GM21717 (cell line): ENCODE results near the gene DNMT1.
"Not testable (repeated sequence)": the region's sequence is repeated elsewhere in the genome, so short reads cannot be mapped to it uniquely, and the experiment has no call there.

Experiments
- ATAC-seq: cut with Tn5 transposase; IDR thresholded peaks from one replicate; pipeline ENCODE4 v1.9.1; 2021; ENCODE audit warnings: mild to moderate bottlenecking, moderate library complexity; ENCODE audit not compliant: unreplicated experiment

The DNMT1 gene

GRCh38 chr19:10194500-10195198 is at the start of gene DNMT1:
Gene DNMT1 (minus strand): TSS chr19:10194953. CDS start chr19:10194899, 54 bp downstream.
- peak; percentile 68 for ATAC-seq

- ATAC-seq: no peak
Measured at GRCh38 chr19:10243606-10244005, 48.9 kb upstream of the DNMT1 start.

GRCh38 chr19:10241826-10242449 is 47.2 kb upstream of the DNMT1 start:
- ATAC-seq: not testable (repeated sequence)

GRCh38 chr19:10238172-10238783 is 43.5 kb upstream of the DNMT1 start:
- no peak for ATAC-seq

- no peak for ATAC-seq
Measured at GRCh38 chr19:10237702-10238101, 42.9 kb upstream of the DNMT1 start.

- ATAC-seq: not testable (repeated sequence)
Measured at GRCh38 chr19:10235409-10235808, 40.7 kb upstream of the DNMT1 start.

- no peak for ATAC-seq
Measured at GRCh38 chr19:10235003-10235402, 40.2 kb upstream of the DNMT1 start.

GRCh38 chr19:10233946-10234345 is 39.2 kb upstream of the DNMT1 start:
- no peak for ATAC-seq

GRCh38 chr19:10231612-10232228 is 37.0 kb upstream of the DNMT1 start:
- ATAC-seq: no peak

GRCh38 chr19:10230861-10231611 is 36.3 kb upstream of the DNMT1 start, which contains the start of gene S1PR2:
Gene S1PR2 (minus strand): TSS chr19:10231331. CDS start chr19:10224905, 6,426 bp downstream.
- no peak for ATAC-seq

- no peak for ATAC-seq
Measured at GRCh38 chr19:10230173-10230860, 35.6 kb upstream of the DNMT1 start.

GRCh38 chr19:10228920-10229319 is 34.2 kb upstream of the DNMT1 start:
- ATAC-seq: no peak

- ATAC-seq: no peak
Measured at GRCh38 chr19:10228393-10228792, 33.6 kb upstream of the DNMT1 start.

- ATAC-seq: no peak
Measured at GRCh38 chr19:10227026-10227971, 32.5 kb upstream of the DNMT1 start.

- no peak for ATAC-seq
Measured at GRCh38 chr19:10226376-10227025, 31.7 kb upstream of the DNMT1 start.

- ATAC-seq: no peak
Measured at GRCh38 chr19:10226021-10226375, 31.2 kb upstream of the DNMT1 start.

GRCh38 chr19:10224337-10224736 is 29.6 kb upstream of the DNMT1 start:
- no peak for ATAC-seq

GRCh38 chr19:10223488-10224213 is 28.9 kb upstream of the DNMT1 start:
- ATAC-seq: no peak
